Measurements from ENCODE around the gene HSP90AB1.

DNA sequence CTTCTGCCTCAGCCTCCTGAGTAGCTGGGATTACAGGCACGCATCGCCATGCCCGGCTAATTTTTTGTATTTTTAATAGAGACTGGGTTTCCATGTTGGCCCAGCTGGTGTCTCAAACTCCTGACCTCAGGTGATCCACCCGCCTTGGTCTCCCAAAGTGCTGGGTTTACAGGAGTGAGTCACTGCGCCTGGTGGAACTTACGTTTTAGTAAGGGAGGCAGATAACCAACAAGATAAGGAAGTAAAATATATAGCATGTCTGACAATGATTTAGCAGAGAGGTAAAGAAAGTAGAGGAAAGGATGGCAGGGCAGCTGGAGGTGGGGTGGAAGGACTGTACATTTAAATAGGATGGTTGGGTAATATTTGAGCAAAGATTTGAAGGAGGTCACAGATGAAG, 42.9 kb upstream of the HSP90AB1 start:
- no peak for TF ChIP-seq POLR2A (IDR thresholded peaks at IDR 0.05)
- no peak for TF ChIP-seq POLR2AphosphoS5 (IDR thresholded peaks at IDR 0.05)

All from stomach (tissue), 4 donors.